Activated CD4-positive, alpha-beta T cell treated with anti-CD3 and anti-CD28 coated beads, Interleukin-2, amount 50 U/mL, for 1 hour (primary cell): ENCODE results near the gene SH2D6.
"Not testable (repeated sequence)": the region's sequence is repeated elsewhere in the genome, so short reads cannot be mapped to it uniquely, and the experiment has no call there.

Experiments
- DNase-seq: peaks from one replicate; pipeline ENCODE4 v3.0.0-alpha.2; 2020

Gene SH2D6

DNA sequence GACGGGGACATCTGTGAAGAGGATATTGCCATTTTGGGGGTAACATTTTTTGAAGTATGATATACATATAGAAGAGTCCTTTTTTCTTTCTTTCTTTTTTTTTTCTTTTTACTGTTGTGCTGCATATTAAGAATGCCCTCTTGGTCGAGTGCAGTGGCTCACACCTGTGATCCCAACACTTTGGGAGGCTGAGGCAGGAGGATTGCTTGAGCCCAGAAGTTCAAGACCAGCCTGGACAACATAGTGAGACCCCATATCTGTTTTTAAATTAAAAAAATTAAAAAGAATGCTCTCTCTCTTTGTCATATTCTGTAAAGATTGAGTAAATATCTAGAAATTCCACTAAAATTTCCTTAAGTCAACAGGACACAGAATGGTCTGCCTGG lies 3.6 kb downstream of the SH2D6 start:
- DNase-seq: no peak

DNA sequence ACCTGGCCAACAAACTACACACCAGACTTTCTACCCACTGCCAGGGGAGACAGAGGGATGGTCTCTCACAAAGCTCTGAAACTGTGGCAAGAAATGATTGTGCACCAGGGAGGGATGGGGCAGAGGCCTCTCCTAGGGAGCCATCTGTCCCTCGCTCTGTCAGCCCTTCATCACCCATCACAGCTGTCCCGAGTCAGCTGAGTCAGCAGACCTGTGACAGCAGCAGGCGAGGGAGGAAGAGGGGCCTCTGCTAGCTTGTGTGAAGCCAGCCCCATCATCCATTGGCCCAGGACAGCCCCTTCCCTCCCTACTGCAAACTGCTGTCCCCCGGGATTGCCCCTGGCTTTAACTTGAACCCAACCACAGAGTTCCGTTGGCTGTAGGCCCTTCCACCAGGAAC lies 5.0 kb downstream of the SH2D6 start:
- no peak for DNase-seq

DNA sequence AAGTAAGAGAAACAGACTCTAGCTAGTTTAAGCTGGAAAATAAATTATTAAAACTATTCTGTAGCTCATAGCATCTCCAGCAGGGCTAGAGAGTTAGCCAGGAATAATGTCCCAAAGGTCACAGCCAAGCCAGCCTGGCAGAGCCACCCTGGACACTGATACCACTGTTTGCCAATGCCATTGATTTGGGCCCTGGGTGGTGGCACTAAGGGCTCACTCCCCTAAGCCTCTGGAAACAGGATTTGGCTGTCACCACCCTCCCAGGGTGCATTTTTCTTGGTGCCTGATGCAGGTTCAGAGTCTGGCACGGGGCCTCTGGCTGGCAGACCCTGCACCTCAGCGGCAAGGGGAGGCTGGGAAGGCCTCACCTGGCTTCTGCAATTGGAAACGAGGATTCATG lies 7.1 kb downstream of the SH2D6 start:
- DNase-seq: no peak

DNA sequence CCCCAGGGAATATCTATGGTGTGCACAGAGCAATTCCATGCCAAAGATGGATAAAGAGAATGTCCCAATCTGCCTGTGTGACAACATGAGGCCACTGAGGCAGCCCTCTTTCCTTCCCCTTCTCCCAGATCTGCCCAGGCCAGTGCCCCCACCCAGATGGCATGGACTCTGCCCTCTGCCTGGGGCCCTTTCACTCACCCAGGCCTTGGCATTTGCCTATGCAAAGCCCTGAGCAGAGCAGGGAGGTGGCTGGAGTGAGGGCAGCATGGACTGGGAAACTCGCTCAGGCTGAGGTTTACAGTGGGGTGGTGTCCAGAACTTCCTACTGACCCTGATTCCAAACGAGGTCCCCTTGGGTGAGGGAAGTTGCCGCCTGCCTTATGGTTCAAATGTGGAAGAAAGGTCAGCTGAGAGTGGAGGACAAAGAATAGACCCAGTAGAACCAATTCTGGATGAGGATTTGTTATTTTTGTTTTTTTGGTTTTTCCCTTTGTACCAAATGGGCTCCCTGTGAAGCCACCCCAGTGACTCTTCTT lies 8.9 kb downstream of the SH2D6 start:
- DNase-seq: no peak

DNA sequence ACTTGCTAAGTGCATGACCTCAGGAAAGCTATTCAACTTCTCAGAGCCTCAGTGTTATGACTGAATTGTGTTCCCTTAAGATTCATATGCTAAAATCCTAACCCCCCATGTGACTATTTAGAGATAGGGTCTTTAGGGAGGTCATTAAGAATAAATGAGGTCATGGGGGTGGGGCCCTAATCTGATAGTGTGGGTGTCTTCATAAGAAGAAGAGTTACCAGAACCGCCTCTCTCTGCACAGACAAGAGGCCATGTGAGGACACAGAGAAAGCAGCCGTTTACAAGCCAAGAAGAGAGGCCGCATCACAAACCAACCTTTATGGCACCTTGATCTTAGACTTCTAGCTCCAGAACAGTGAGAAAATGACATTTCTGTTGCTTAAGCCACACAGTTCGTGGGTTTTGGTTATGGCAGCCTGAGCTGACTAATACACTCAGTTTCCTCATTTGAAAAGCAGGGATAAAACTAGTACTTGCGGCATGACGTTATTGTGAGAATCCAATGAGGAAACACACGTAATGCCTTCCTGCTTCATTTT lies 9.9 kb downstream of the SH2D6 start:
- DNase-seq: no peak

DNA sequence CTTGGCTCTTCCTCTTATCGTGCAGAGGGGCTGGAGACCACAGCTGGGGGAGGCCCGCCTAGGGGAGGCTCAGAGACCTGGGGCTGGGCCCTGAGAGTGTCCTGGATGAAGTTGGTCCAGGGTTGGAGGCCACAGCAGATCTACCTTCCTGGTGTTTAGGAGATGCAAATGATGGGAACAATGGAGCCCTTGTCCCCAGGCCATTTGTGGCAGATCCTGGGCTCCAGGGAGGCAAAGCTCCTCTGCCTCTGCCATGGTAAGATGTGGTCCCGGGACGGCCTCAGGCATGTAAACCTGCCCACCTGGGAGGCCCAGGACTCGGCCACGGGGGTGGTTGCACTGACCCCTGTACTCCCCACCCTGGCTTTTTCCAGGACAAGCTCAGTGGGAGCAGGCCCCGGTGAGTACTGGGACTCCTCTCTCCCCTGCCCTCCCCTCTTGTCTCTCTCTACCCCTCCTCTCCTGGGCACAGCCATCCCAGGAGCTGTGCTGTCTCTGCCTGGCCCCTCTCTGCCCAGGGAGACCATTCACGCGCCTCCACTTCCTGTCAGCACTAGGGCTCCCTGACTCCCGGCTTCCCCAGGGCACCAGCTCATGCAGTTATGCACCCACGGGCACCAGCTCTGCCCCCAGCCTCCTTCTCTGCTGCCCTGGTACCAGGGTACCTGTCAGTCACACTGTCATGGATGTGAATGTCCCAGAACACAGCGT lies 10.9 kb downstream of the SH2D6 start:
- DNase-seq: no peak

DNA sequence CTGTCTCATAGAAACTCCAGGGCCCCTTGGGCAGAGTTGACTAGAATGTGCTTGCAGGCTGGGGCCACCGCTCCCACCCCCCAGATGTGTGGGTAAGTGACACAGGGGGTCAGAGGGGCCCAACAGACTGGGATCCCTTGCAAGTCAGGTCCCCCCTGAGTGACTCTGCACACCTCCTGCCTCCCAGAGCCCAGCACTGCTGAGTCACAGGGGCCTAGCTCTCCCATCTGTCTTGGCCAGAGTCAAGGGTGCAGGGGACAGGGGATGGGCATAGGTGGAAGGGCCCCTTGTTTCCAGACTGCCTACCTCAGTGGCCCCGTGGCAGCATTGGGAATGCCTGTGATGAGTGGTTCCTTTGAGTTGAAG lies 11.4 kb downstream of the SH2D6 start:
- no peak for DNase-seq

DNA sequence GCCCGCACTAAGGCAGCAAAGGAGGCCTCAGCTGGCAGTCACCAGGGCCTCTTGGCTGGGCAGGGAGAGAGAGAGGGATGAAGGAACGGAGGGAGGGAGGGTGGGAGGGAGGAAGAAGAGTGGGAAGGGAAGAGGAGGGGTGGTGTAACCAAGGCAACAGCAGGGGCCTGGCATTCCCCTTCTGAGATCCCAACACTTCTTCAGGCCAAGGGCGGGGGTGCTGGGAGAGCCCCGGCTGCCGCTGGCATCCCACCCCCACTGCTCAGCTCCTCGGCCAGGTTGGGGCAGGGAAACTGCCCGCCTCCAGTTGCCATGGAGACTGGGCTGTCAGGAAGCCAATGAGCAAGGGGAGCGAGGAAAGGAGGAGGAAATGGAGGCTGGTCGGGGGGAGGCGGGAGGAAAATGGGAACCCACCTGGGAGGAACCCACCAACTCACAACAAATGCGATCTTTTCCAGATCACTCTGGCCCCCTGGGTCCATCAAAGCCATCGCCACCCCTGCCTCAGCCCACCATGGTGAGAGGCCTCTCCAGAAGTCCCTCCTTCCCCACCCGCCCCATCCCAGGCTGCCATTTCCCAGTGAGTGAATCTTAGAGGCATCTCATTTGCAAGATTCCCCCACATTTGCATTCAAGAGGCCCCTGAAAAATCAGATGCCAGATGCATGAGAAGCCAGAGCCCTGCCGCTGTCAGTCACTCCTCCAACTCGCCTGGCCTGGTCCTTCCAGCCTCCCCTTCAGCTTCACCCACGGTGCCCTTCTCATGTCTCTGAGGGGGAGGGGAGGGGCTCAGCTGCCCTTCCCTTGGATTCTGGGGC lies 12.4 kb downstream of the SH2D6 start:
- no peak for DNase-seq

DNA sequence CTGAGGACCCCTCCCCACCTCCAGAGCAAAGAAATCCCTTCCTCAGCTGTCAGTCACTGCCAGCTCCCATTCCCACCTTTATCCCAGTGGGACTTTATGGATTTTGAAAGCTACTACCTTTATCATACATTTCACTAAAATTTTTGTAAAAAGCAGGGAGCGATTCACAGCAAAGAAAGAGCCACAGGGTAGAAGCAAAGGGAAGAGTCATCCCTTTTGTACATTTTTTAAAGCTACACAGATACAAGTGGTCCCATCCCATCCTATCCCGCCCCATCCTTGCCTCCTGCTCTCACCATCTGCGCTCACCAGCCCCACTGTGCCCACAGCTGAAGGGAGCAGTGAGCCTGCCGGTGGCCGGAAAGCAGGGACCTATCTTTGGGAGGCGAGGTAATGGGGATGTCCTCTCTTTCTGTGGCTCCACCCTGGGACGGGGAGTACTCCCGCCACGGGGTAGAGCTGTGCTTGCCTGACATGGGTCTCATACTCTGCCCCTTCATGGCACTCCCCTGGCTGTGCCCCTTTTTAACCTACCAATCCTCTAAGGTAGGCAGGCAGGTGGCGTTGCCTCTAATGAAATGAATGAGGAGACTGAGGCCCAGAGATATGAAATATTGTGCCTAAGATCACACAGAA lies 13.2 kb downstream of the SH2D6 start:
- no peak for DNase-seq

DNA sequence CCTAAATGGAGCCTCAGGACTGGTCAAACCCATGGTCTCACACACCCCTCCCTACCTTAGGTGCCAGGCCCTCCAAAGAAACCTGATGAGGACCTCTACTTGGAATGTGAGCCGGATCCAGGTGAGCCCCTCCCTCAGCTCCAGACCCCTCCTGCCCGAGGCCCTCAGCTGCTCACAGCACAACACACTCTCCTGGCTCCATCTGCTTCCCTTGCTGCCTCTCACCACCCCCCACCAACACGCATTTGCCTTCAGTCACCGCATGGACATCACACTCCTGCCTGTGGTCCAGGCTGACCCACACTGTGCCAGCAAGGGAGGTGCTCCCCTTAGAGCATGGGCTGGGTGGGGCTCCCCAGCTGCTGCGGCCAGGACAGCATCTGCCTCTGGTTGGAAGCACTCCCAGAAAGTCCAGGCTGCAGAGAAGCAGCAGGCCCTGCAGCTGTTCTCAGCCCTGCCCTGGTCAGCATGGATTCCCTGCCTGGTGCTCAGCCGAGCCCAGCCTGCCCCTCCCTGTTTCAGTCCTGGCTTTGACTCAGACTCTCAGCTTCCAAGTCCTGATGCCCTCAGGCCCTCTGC lies 15.1 kb downstream of the SH2D6 start:
- DNase-seq: no peak

DNA sequence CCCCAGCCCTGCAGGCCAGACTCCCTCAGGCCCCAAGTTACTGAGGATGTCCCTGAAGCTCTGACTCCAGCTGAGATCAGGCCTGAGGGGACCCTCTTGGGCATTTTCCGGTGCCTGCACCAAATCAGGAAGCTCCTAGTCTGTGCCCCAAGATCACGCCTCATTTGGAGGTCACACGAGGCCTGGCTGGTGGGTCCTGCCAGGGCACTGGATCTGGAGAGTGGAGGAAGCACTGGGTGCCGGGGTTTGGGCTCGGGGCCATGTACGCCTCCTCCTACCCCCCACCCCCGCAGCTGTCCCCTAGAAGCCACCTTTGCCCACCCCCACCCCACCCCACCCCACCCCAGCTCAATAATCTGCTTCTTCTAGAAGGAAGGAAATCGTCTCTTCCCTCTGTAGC lies 16.2 kb downstream of the SH2D6 start:
- DNase-seq: no peak

DNA sequence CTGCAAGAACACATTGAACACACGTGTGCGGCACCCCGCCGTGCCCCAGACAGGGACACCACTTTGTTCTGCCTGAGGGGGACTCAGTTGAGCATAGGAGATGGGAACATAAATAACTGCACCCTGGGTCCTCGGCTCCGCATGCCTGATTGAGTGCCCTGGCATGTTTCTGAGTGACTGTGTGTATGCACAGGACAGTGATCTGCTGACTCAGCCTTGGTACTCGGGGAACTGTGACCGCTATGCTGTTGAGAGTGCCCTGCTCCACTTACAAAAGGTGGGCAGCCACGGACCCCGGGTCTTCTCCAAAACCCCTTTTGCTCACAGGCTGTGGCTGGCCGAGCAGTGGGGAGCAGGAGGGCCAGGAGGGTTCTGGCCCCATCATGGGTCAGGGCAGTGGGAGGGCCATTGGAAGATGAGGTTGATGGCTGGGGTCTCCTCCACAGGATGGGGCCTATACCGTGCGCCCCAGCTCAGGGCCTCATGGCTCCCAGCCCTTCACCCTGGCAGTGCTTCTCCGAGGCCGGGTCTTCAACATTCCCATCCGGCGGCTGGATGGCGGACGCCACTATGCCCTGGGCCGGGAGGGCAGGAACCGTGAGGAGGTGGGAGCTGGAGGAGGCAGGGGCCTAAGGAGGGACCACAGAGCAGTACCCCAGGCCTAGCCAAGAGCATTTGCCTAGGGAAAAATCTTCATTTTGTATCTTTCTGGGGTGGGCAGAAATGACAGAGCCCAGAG lies 16.9 kb downstream of the SH2D6 start:
- no peak for DNase-seq

DNA sequence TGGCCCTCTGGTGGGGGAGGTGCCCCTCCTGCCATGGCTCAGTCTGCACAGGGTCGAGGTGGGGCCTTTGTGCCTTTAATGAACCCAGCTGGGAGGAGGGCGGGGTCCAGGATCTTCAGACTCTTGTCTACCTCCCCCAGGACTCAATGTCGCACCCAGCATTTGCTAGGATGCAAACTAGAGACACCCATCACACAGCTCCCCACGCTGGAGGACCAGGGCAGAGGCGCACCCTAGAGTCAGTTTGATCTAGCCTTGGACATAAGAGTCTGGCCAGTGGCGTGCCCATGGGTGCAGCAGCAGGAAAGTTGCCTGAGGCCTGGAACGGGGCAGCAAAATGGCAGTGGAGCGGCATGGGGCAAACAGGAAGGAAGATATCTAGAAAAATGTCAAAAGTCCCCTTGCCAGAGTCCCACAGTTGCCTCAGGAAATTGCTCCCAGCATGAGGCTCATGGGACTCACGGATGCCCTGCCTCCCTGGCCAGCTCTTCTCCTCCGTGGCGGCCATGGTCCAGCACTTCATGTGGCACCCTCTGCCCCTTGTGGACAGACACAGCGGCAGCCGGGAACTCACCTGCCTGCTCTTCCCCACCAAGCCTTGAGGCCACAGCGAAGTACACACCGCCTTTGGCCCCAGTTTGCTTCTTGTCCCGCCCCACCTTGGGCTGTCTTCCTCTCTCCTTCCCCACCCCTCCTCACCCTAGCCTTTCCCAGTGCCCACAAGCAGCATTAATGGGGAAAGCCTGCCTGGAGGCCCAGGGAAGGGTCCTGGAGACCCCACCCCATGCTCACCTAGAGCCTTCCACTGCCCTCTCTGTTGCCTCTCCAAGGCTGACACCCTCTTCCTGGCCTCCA lies 17.7 kb downstream of the SH2D6 start:
- no peak for DNase-seq

DNA sequence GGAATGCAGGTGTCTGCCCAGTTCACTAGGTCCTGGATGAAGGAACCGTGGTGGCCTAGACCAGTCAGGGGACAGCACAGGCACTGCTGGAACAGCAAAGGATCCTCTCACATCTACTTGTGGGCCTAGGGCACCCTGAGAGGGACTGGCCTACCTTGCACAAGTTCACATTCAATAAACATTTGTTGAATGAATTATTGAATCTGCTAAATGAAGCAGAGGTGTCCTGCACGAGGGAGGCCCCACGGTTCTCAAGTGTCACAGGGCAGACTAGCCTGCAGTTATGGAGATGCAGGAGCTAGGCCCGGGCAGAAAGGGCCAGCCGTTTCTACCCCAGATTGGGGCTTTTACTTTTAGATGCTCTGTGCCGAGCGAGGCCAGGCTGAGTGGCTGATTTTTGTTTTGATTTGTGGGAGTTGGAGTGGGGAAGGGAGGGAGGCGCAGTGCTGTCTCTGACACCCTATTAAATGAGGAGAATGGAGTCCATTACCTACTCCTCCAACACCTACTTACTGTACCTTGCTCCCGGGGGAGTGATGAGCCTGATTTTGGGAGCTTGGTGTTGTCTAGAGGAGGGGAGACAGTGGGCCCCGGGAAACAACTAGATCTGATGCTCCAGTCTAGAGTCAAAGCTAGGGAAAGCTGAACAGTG lies 18.4 kb downstream of the SH2D6 start:
- DNase-seq: no peak

DNA sequence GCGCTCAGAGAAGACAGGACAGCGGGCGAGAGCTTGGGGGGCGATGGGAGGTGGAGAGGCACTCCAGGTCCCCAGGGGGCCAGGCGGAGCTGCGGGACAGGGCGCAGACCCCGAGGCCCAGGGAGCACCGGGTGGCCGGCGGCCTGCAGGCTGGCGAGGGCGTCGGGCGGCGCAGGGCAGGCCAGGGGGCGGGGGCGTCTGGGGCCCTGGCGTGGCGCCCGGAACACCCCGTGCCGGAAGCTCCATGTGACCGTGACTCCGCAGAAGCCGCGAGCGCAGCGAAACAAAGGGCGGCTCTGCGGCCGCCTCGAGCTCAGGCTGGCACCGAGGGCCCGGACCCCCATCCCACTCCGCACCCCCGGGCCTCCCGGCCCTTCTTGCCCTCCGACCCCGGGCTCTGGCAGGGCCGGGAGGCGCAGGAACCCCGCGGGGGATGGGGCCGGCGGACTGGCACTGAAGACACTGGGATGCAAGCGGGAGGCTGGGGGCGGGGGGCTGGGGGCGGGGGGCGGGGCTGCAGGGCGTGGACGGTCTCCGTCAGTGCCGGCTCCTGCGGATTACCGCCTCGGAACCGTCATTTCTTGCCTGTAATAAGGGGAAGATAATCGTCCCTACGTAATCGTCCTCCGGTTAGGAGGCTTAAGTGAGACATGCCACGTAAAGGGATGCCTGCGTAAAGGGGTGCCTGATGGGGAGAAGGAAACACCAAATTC lies 19.1 kb downstream of the SH2D6 start:
- peak; percentile 63 for DNase-seq

DNA sequence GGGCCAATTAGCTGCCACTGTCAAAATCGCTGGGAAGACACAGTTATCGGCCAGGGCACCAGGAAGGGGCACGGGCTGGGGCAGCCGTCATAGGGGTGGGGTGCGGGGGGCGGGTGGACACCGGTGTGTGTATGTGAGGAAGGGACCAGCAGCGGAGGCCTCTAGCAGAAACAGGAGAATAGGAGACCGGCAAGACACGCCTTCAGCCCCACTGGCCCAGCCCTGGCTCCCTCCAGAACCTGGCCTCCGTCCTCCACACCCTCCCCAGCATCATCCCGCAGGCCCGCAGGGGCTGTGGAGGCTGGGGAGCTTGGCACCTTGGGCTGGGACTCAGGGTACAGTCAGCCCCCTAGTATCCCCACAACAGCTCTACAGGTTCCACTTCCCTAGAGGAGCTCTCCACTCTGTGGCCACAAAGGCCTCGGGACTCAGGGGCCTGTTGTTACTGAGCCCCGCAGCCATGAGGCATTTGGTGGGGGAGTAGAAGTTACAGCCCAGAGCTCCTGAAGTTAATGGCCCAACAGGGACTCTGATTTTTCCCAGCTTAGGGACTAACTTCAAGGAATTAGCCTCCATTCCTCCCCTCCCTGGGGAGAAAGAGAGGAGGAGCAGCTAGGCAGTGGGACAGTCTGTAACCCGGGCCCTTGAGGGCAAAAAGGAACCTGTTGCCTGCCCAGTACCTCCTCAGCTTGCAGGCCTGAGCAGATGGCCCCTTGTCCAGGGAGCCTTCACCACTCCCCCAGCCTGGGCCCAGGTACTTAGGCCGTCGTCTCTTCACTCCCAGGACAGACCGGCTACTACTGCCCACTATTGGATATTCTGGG lies 19.9 kb downstream of the SH2D6 start:
- DNase-seq: no peak

DNA sequence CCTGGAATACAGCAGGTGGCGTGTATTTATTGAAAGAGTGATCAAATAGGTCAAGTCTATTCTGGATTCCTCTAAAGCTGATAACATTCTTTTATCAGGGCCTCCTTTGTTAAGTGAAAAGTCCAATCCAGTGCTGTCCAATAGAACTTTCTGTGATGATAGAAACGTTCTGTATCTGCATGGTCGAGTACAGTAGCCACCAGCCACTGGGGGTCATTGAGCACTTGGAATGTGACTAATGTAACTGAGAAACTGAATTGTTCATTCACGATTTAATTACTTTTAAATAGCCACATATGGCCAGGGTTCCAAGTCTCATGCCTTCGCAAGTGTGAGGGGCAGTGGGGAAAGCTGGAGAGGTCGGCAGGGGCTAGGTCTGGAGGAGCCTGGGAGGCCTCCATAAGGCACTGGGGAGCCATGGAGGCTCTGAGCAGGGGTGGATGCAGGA lies 20.5 kb downstream of the SH2D6 start:
- no peak for DNase-seq

DNA sequence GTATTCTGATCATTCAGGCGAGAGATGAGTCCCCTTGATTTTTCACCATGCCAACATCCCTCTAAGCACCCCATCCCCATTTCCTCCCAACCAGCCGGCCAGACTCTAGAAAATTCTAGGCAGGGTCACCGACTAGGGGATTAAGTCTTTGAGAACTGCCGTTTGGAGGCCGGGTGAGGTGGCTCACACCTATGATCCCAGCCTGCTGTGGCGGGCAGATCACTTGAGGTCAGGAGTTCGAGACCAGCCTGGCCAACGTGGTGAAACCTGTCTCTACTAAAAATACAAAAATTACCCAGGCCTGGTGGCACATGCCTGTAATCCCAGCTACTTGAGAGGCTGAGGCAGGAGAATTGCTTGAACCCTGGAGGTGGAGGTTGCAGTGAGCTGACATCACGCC lies 21.1 kb downstream of the SH2D6 start:
- not testable (repeated sequence) for DNase-seq

DNA sequence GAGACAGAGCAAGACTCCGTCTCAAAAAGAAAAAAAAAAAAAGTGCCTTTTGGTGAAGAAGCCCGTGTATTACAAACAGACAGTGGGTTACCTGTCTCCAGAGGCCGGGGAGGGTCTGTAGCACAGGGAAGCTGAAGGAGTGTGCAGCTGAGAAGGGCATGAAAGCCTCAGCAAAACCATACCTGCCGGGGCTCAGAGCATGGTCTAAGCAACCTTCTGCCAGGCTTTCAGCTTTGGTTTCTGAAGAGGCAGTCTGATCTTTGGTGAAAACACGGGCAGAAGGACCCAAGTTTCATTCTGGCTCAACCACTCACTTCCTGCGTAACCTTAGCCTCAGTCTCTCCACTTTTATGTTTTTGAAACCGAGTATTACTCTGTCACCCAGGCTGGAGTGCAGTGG lies 21.5 kb downstream of the SH2D6 start:
- DNase-seq: no peak
